OCI-LY7 (cell line): Measurements from ENCODE around the gene SCTR. TPM values are rescaled to one million over a fixed set of nuclear protein-coding genes. Genes with fewer than 3 reads are reported as not detected.

Source experiments
- BruUV-seq: library from RNA; stranded (reverse); fragments of 400-500 nt; replicated peaks from 2 replicates; lab custom pipeline; 2021; lab: Mats Ljungman, UMichigan
- CTCF ChIA-PET: fragments of 300-600 bp; sonication (Branson Sonifier 250); formaldehyde crosslinking; loops from one replicate; lab custom pipeline; 2022; ENCODE audit warnings: antibody characterized with exemption; ENCODE audit not compliant: unreplicated experiment; lab: Charles Lee
- POLR2A ChIA-PET: fragments of 300-600 bp; sonication (Branson Sonifier 250); formaldehyde crosslinking; loops from one replicate; lab custom pipeline; 2022; ENCODE audit warnings: antibody characterized with exemption; lab: Charles Lee
- DNase-seq: peaks from one replicate; pipeline ENCODE4 v3.0.0-alpha.2; 2015; ENCODE audit warnings: low spot score
- H2AFZ ChIP-seq: fragments of 200-600 bp; sonication (generic), shearing (Covaris generic); 2 replicates; pipeline ENCODE4 v1.6.1; 2014; ENCODE audit warnings: mild to moderate bottlenecking, antibody characterized with exemption, low read length, moderate library complexity
- H3K27ac ChIP-seq: fragments of 200-600 bp; sonication (generic); 2 replicates; pipeline ENCODE4 v1.5.1; 2014; ENCODE audit warnings: mixed run types, low read depth, mild to moderate bottlenecking, moderate library complexity, low read length, inconsistent platforms; ENCODE audit not compliant: poor library complexity, severe bottlenecking
- H3K36me3 ChIP-seq: fragments of 200-600 bp; sonication (generic); 2 replicates; pipeline ENCODE4 v1.6.1; 2014; ENCODE audit warnings: mild to moderate bottlenecking, antibody characterized with exemption, low read length, moderate library complexity, mixed read lengths; ENCODE audit not compliant: insufficient read depth
- H3K4me1 ChIP-seq: fragments of 200-600 bp; sonication (generic); 2 replicates; pipeline ENCODE4 v1.5.1; 2014; ENCODE audit warnings: mild to moderate bottlenecking, low read length; ENCODE audit not compliant: insufficient read depth, poor library complexity, severe bottlenecking
- H3K4me2 ChIP-seq: fragments of 200-600 bp; sonication (generic); 2 replicates; pipeline ENCODE4 v1.6.1; 2014; ENCODE audit warnings: mild to moderate bottlenecking, low read length
- H3K4me3 ChIP-seq: fragments of 200-600 bp; sonication (generic); 2 replicates; pipeline ENCODE4 v1.5.1; 2014; ENCODE audit warnings: mild to moderate bottlenecking, low read depth, low read length; ENCODE audit not compliant: poor library complexity, severe bottlenecking
- H3K79me2 ChIP-seq: fragments of 200-600 bp; sonication (generic); 2 replicates; pipeline ENCODE4 v1.6.1; 2016; ENCODE audit warnings: low read depth, mild to moderate bottlenecking, low read length, moderate library complexity, mixed read lengths; ENCODE audit not compliant: insufficient read depth
- H3K9me2 ChIP-seq: fragments of 200-600 bp; sonication (generic); 2 replicates; pipeline ENCODE4 v1.6.1; 2016; ENCODE audit warnings: mild to moderate bottlenecking, low read length, mixed read lengths; ENCODE audit not compliant: insufficient read depth
- H3K9me3 ChIP-seq: fragments of 200-600 bp; sonication (generic); 2 replicates; pipeline ENCODE4 v1.6.1; 2014; ENCODE audit warnings: mild to moderate bottlenecking, mixed run types, low read length, mixed read lengths
- H4K20me1 ChIP-seq: fragments of 200-600 bp; sonication (generic); 2 replicates; pipeline ENCODE4 v1.6.1; 2014; ENCODE audit warnings: mild to moderate bottlenecking, antibody characterized with exemption, low read length, moderate library complexity, mixed read lengths; ENCODE audit not compliant: insufficient read depth
- CTCF ChIP-seq: fragments of 200-600 bp; sonication (generic); conservative IDR thresholded peaks from 2 replicates; pipeline ENCODE4 v1.5.1; 2014; ENCODE audit warnings: mild to moderate bottlenecking, antibody characterized with exemption, low read length, moderate library complexity, mixed read lengths
- EZH2phosphoT487 ChIP-seq: fragments of 200-600 bp; sonication (generic); IDR thresholded peaks from 2 replicates; pipeline ENCODE4 v1.6.1; 2018; ENCODE audit warnings: low read depth, borderline replicate concordance, mild to moderate bottlenecking, mixed run types, antibody characterized with exemption, low read length, moderate library complexity, mixed read lengths
- intact Hi-C: fragments of 100-400 bp; cut with micrococcal nuclease; formaldehyde crosslinking; loops from one replicate; pipeline ENCODE4 v1.10.0; 2022; ENCODE audit not compliant: unreplicated experiment
- total RNA-seq, 2 experiments: library from RNA; depleted of rRNA in 1 of 2; stranded (reverse); fragments of >200 nt in 1 of 2; shearing (Covaris generic) in 1 of 2; gene quantifications; 2 replicates each; pipeline ENCODE4 v1.2.3, GENCODE V29; 2014 to 2022

Gene SCTR
- total RNA-seq, 2 experiments from 2014 or later: not detected

GRCh38 chr2:119422360-119423107, 101.7 kb downstream of the SCTR start:
- Histone ChIP-seq H2AFZ (no peak overlapping the region), H3K4me1 (no peaks in the 10 kb centered on the region), H3K4me3 (no peak overlapping the region), H3K9me3 (0 out of 2 replicates have a peak, but pooled peaks cover 9% of the 10 kb centered on the region), H3K9me2 (no peaks in the 10 kb centered on the region), H3K36me3 (no peaks in the 10 kb centered on the region), H3K79me2 (no peaks in the 10 kb centered on the region), H4K20me1 (no peaks in the 10 kb centered on the region), H3K27ac (no peak overlapping the region), H3K4me2 (no peak overlapping the region)
- CTCF ChIA-PET: no interaction called here
- TF ChIP-seq EZH2phosphoT487: no peak
- TF ChIP-seq CTCF: no peak
- intact Hi-C loops: no loop called here
- POLR2A ChIA-PET: no interaction called here
- no peak for DNase-seq
- BruUV-seq: no TSS peak

GRCh38 chr2:119421741-119422140, 102.5 kb downstream of the SCTR start:
- H2AFZ ChIP-seq: no peak overlapping the region
- no peaks in the 10 kb centered on the region for H3K36me3 ChIP-seq
- H3K9me2 ChIP-seq: no peaks in the 10 kb centered on the region
- TF ChIP-seq EZH2phosphoT487 (no peak), CTCF (no peak)
- no peak overlapping the region for H3K4me2 ChIP-seq
- no peaks in the 10 kb centered on the region for H3K79me2 ChIP-seq
- H4K20me1 ChIP-seq: no peaks in the 10 kb centered on the region
- intact Hi-C loops: no loop called here
- CTCF ChIA-PET: no interaction called here
- DNase-seq: no peak
- no peak overlapping the region for H3K4me3 ChIP-seq
- POLR2A ChIA-PET: no interaction called here
- no TSS peak for BruUV-seq
- H3K27ac ChIP-seq: no peak overlapping the region
- H3K4me1 ChIP-seq: no peaks in the 10 kb centered on the region
- 0 out of 2 replicates have a peak, but pooled peaks cover 9% of the 10 kb centered on the region for H3K9me3 ChIP-seq

GRCh38 chr2:119421304-119421703, 103.0 kb downstream of the SCTR start:
- no peaks in the 10 kb centered on the region for H3K79me2 ChIP-seq
- H3K4me3 ChIP-seq: no peak overlapping the region
- no TSS peak for BruUV-seq
- H3K27ac ChIP-seq: no peak overlapping the region
- CTCF ChIA-PET: no interaction called here
- H2AFZ ChIP-seq: no peak overlapping the region
- no peaks in the 10 kb centered on the region for H3K36me3 ChIP-seq
- no peaks in the 10 kb centered on the region for H4K20me1 ChIP-seq
- POLR2A ChIA-PET: no interaction called here
- intact Hi-C loops: no loop called here
- H3K4me1 ChIP-seq: peaks cover 4% of the 10 kb centered on the region
- no peak for DNase-seq
- TF ChIP-seq CTCF: no peak
- TF ChIP-seq EZH2phosphoT487: no peak
- 0 out of 2 replicates have a peak, but pooled peaks cover 9% of the 10 kb centered on the region for H3K9me3 ChIP-seq
- H3K9me2 ChIP-seq: no peaks in the 10 kb centered on the region
- H3K4me2 ChIP-seq: no peak overlapping the region
